ENCODE measurements around the gene APOL3. TPM values are rescaled to one million over a fixed set of nuclear protein-coding genes. Genes with fewer than 3 reads are reported as not detected.
"Not testable (repeated sequence)": the region's sequence is repeated elsewhere in the genome, so short reads cannot be mapped to it uniquely, and the experiment has no call there.

APOL3 gene
- 10 to 100 TPM; 50.6 to 55.4 TPM for total RNA-seq

DNA sequence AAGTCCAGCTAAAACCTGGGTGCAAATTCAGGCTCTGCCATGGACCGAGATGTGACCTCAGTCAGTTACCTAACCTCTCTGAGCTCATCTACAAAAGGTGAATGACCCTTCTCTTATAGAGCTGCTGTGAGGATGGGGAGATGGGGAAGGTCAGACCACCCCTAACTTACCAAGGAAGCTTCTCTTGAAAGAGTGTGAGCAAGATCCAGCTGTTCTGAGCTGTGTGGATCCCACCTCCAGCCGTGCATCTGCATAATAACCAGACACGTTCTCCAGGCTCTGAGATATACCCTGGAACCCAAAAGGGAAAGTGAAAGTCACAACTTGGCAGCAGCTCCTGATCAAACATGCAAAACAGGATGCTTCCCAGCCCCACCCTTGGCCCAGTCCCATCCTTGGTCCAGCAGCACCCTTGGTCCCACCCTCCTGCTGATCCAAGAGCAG, at the start of gene APOL3:
APOL3 (minus strand) TSS at position 257 of the 444 bp plus-strand sequence. CDS start 11,700 bp downstream, outside the sequence.
- ChIA-PET POLR2A (no interaction called here), CTCF (interaction anchor here (1.0 to 3.3 kb wide), 6 partner anchors 18 to 95 kb away, joined by 3 to 16 read pairs (median 4); partner anchors contain the start of gene APOL2)
- peak within 1 kb of the TSS; percentile 88 for H3K4me3 Mint-ChIP-seq
- no peaks in the 10 kb centered on the region for H3K27me3 Mint-ChIP-seq
- peaks cover 71% of the 10 kb centered on the region for H3K4me1 Mint-ChIP-seq
- intact Hi-C loops (cut with DNase I, micrococcal nuclease): no loop called here
- DNase-seq (peak; percentile 68), ATAC-seq (peak; percentile 68)
- no peaks in the 10 kb centered on the region for H3K9me3 Mint-ChIP-seq (ENCODE audit: low read depth)
- peak within 1 kb of the TSS; percentile 96 for H3K27ac Mint-ChIP-seq
- H3K36me3 Mint-ChIP-seq (ENCODE audit: low read depth): peaks cover 16% of the 10 kb centered on the region

GRCh38 chr22:36210224-36210623, 49.7 kb upstream of the APOL3 start:
- ATAC-seq (no peak), DNase-seq (no peak)
- peaks cover 4% of the 10 kb centered on the region for H3K9me3 Mint-ChIP-seq (ENCODE audit: low read depth)
- CTCF ChIA-PET: no interaction called here
- no peaks in the 10 kb centered on the region for H3K36me3 Mint-ChIP-seq (ENCODE audit: low read depth)
- intact Hi-C loops (cut with DNase I, micrococcal nuclease): no loop called here
- H3K27ac Mint-ChIP-seq: no peak overlapping the region
- POLR2A ChIA-PET: no interaction called here
- H3K27me3 Mint-ChIP-seq: peaks cover 20% of the 10 kb centered on the region
- peaks cover 4% of the 10 kb centered on the region for H3K4me1 Mint-ChIP-seq
- H3K4me3 Mint-ChIP-seq: no peak overlapping the region

DNA sequence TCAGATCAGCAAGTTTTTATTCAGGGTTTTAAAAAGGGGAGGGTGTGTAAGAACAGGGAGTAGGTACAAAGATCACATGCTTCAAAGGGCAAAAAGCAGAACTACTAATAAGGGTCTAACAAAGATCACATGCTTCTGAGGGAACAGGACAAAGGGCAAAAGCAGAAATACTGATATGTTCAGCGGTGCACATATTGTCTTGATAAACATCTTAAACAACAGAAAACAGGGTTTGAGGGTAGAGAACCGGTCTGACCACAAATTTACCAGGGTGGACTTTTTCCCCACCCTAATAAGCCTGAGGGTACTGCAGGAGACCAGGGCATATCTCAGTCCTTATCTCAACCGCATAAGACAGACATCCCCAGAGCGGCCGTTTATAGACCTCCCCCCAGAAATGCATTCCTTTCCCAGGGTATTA, 48.9 kb upstream of the APOL3 start:
- H3K9me3 Mint-ChIP-seq (ENCODE audit: low read depth); DNase-seq; H3K4me1 Mint-ChIP-seq; POLR2A ChIA-PET; ATAC-seq; H3K36me3 Mint-ChIP-seq (ENCODE audit: low read depth); H3K4me3 Mint-ChIP-seq; intact Hi-C loops (cut with DNase I, micrococcal nuclease); CTCF ChIA-PET; H3K27ac Mint-ChIP-seq: not testable (repeated sequence)
- H3K27me3 Mint-ChIP-seq: peaks cover 20% of the 10 kb centered on the region

DNA sequence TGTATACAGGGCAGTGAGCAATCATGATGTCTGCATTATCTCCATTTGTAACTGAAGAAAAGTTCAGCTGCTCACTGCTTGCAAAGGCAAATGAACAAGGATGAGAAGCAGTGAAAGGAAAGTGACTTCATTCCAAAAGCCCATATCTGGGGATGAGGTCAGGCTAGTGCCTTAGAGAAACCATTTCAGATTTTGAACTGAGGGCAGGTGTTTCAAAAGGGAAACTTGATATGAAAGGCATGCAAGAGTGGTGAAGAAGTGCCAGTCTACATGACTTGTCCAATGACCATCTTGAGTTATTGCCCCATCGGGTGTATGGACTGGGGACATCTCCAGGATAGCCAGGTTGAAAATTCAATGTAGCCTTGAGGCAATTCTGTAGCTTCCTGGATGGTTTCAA, 48.4 kb upstream of the APOL3 start:
- peaks cover 18% of the 10 kb centered on the region for H3K27me3 Mint-ChIP-seq
- POLR2A ChIA-PET: no interaction called here

DNA sequence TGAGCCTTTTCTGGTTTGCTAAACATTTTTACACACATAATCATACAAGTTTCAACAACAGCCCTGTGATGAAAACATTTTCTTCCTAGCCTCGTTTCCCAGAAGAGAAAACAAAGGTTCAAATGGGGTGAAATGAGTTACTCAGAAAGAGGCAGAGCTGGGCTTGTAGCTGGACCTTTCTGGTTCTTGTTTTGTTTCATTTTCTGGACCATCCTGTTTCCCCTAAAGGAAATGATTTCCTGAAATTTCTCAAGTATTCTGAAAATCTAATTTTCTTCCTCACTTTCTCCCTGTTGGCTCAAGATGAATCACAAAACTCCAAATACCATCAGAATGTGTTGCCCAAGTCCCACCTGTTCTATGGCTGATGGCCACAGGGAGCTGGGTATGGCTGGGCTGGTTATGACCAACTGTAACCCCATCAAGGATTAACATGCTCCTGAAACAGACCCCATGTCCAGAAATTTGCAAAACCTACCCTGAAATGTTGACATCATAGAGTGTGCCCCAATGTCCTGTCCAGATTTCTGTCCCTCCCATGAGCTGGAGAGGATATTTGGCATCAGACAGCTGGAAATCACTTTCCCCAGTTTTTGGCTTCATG, 47.7 kb upstream of the APOL3 start:
- ATAC-seq (no peak), DNase-seq (no peak)
- H3K9me3 Mint-ChIP-seq (ENCODE audit: low read depth): peaks cover 4% of the 10 kb centered on the region
- ChIA-PET POLR2A (no interaction called here), CTCF (interaction anchor here (0.7 kb wide), 1 partner anchor 54 kb away, joined by 4 read pairs; no protein-coding TSS in a partner anchor)
- H3K27me3 Mint-ChIP-seq: peaks cover 17% of the 10 kb centered on the region
- intact Hi-C loops (cut with DNase I, micrococcal nuclease): no loop called here
- H3K27ac Mint-ChIP-seq: no peak overlapping the region
- no peaks in the 10 kb centered on the region for H3K36me3 Mint-ChIP-seq (ENCODE audit: low read depth)
- H3K4me1 Mint-ChIP-seq: peaks cover 4% of the 10 kb centered on the region
- H3K4me3 Mint-ChIP-seq: no peak overlapping the region

More for the DNA sequence above, 48.4 kb upstream of the APOL3 start:
- Mint-ChIP-seq H3K27ac (no peak overlapping the region), H3K9me3 (ENCODE audit: low read depth) (peaks cover 4% of the 10 kb centered on the region), H3K4me3 (no peak overlapping the region), H3K36me3 (ENCODE audit: low read depth) (no peaks in the 10 kb centered on the region), H3K4me1 (peaks cover 4% of the 10 kb centered on the region)
- no peak for ATAC-seq
- CTCF ChIA-PET: no interaction called here
- no peak for DNase-seq
- intact Hi-C loops (cut with DNase I, micrococcal nuclease): no loop called here

GRCh38 chr22:36206255-36206654, 45.7 kb upstream of the APOL3 start:
- intact Hi-C loops (cut with DNase I, micrococcal nuclease): no loop called here
- Mint-ChIP-seq H3K27me3 (peaks cover 9% of the 10 kb centered on the region), H3K27ac (no peak overlapping the region), H3K4me1 (peaks cover 4% of the 10 kb centered on the region), H3K4me3 (no peak overlapping the region), H3K36me3 (ENCODE audit: low read depth) (no peaks in the 10 kb centered on the region), H3K9me3 (ENCODE audit: low read depth) (peaks cover 4% of the 10 kb centered on the region)
- DNase-seq (no peak), ATAC-seq (no peak)
- CTCF ChIA-PET: interaction anchor here (0.6 kb wide), 1 partner anchor 47 kb away, joined by 3 read pairs; no protein-coding TSS in a partner anchor
- POLR2A ChIA-PET: no interaction called here

DNA sequence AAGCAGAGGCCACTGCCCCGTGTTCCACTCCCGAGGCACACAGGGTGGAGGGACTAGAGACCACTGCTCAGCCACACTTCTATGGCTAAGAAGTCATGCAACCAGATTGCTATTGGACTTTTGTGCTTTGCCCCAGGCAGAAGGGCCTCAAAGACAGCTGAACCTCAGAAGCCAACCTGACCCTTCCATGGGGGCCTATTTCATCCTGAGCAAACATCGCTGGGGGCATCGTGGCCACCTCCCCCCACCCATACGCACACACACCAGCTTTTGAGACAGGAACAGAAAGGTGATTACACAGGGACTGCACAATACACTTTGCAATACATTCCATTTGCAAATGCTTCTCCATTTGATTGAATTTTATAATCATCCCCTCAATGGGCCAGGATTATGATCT, 45.0 kb upstream of the APOL3 start:
- H3K36me3 Mint-ChIP-seq (ENCODE audit: low read depth); H3K4me3 Mint-ChIP-seq; DNase-seq; ATAC-seq; intact Hi-C loops (cut with DNase I, micrococcal nuclease); H3K9me3 Mint-ChIP-seq (ENCODE audit: low read depth); H3K27ac Mint-ChIP-seq; H3K4me1 Mint-ChIP-seq; POLR2A ChIA-PET; H3K27me3 Mint-ChIP-seq: not testable (repeated sequence)
- CTCF ChIA-PET: interaction anchor here (0.6 kb wide), 1 partner anchor 48 kb away, joined by 3 read pairs; no protein-coding TSS in a partner anchor

- no peak overlapping the region for H3K27ac Mint-ChIP-seq
- intact Hi-C loops (cut with DNase I, micrococcal nuclease): no loop called here
- POLR2A ChIA-PET: interaction anchor here (1.0 kb wide), 1 partner anchor 70 kb away, joined by 3 read pairs; no protein-coding TSS in a partner anchor
- ATAC-seq (no peak), DNase-seq (no peak)
- H3K4me3 Mint-ChIP-seq: no peak overlapping the region
- H3K36me3 Mint-ChIP-seq (ENCODE audit: low read depth): no peaks in the 10 kb centered on the region
- H3K9me3 Mint-ChIP-seq (ENCODE audit: low read depth): peaks cover 4% of the 10 kb centered on the region
- peaks cover 7% of the 10 kb centered on the region for H3K27me3 Mint-ChIP-seq
- CTCF ChIA-PET: interaction anchor here (0.7 kb wide), 1 partner anchor 1050 kb away, joined by 3 read pairs; no protein-coding TSS in a partner anchor
- no peaks in the 10 kb centered on the region for H3K4me1 Mint-ChIP-seq
Observed at GRCh38 chr22:36204632-36205015, 44.1 kb upstream of the APOL3 start.

GRCh38 chr22:36204001-36204631, 43.6 kb upstream of the APOL3 start:
- Mint-ChIP-seq H3K4me1 (no peaks in the 10 kb centered on the region), H3K36me3 (ENCODE audit: low read depth) (no peaks in the 10 kb centered on the region), H3K27me3 (peaks cover 5% of the 10 kb centered on the region), H3K4me3 (no peak overlapping the region), H3K9me3 (ENCODE audit: low read depth) (peaks cover 1% of the 10 kb centered on the region), H3K27ac (no peak overlapping the region)
- CTCF ChIA-PET: interaction anchor here (0.5 to 0.7 kb wide), 2 partner anchors 34 to 1049 kb away, joined by 3 to 4 read pairs; no protein-coding TSS in a partner anchor
- ATAC-seq (no peak), DNase-seq (no peak)
- intact Hi-C loops (cut with DNase I, micrococcal nuclease): no loop called here
- POLR2A ChIA-PET: interaction anchor here (1.0 kb wide), 1 partner anchor 70 kb away, joined by 3 read pairs; no protein-coding TSS in a partner anchor

DNA sequence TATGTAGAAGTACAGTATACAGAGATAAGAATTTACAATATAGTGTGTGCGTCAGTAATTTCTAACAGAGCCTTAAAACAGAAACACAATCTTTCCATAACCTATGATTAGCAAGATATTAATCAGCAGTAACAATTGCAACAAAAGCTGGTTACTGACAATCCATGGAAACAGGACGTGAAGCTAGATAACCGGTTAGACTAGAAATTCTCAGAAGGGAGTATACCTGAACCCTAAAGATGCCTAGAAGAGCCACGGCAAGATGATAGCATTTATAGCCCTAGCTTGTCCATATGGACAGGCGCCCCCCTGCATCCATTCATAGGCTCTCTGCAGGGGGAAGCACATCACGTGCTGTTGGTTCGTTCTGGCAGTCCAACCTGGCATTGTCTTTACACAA, 42.9 kb upstream of the APOL3 start:
- H3K4me1 Mint-ChIP-seq; POLR2A ChIA-PET; H3K27ac Mint-ChIP-seq; H3K27me3 Mint-ChIP-seq; DNase-seq; ATAC-seq; H3K36me3 Mint-ChIP-seq (ENCODE audit: low read depth); H3K9me3 Mint-ChIP-seq (ENCODE audit: low read depth); H3K4me3 Mint-ChIP-seq; CTCF ChIA-PET; intact Hi-C loops (cut with DNase I, micrococcal nuclease): not testable (repeated sequence)

DNA sequence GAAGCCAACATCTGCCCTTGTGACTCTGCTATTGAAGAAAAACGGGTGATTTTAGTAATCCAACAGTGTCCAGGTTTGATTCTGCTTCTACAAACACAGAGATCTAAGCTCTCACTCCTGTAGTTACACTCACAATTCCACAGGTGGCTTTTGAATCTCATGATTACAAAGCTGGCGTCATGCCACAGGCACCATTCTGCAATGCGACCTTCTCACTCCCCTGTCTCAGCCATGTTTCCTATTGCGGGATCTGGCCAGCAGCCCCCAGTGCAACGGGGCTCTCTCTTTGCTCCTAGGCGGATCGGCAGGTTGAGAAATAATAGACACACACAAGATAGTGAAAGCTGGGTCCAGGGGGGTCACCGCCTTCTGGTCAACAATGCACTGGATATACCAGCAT, 42.4 kb upstream of the APOL3 start:
- H3K4me1 Mint-ChIP-seq; CTCF ChIA-PET; POLR2A ChIA-PET; ATAC-seq; H3K27ac Mint-ChIP-seq; H3K9me3 Mint-ChIP-seq (ENCODE audit: low read depth); H3K27me3 Mint-ChIP-seq; H3K4me3 Mint-ChIP-seq; H3K36me3 Mint-ChIP-seq (ENCODE audit: low read depth); DNase-seq; intact Hi-C loops (cut with DNase I, micrococcal nuclease): not testable (repeated sequence)

Measured in activated CD4-positive, alpha-beta T cell treated with anti-CD3 and anti-CD28 coated beads for 36 hours (primary cell).